A549 (cell line): ENCODE data around the gene PGC.

Experiments
- CEBPB ChIP-seq, 2 experiments: fragments of >200 bp in 1 of 2; sonication (Bioruptor Twin) in 1 of 2; formaldehyde crosslinking in 1 of 2; IDR thresholded peaks; 2 replicates each; pipeline ENCODE4 v1.6.1; 2012 to 2016
- CTCF ChIP-seq: fragments of >200 bp; sonication (Bioruptor Twin); formaldehyde crosslinking; IDR thresholded peaks from 3 replicates; pipeline ENCODE4 v1.5.1; 2016
- MAZ ChIP-seq: fragments of 150-350 bp; IDR thresholded peaks from 2 replicates; pipeline ENCODE4 v1.6.1; 2014; ENCODE audit warnings: antibody characterized with exemption, low read depth, low read length, borderline replicate concordance
- TF ChIP-seq, protein P1 (sequence below): fragments of 200-600 bp; sonication (generic); IDR thresholded peaks from 2 replicates; pipeline ENCODE4 v1.6.1; 2016; ENCODE audit warnings: antibody characterized with exemption, mild to moderate bottlenecking, moderate library complexity

- TF ChIP-seq CEBPB (IDR thresholded peaks at IDR 0.05) (no peak), CTCF (no peak), MAZ (no peak)
- TF ChIP-seq, protein P1, sequence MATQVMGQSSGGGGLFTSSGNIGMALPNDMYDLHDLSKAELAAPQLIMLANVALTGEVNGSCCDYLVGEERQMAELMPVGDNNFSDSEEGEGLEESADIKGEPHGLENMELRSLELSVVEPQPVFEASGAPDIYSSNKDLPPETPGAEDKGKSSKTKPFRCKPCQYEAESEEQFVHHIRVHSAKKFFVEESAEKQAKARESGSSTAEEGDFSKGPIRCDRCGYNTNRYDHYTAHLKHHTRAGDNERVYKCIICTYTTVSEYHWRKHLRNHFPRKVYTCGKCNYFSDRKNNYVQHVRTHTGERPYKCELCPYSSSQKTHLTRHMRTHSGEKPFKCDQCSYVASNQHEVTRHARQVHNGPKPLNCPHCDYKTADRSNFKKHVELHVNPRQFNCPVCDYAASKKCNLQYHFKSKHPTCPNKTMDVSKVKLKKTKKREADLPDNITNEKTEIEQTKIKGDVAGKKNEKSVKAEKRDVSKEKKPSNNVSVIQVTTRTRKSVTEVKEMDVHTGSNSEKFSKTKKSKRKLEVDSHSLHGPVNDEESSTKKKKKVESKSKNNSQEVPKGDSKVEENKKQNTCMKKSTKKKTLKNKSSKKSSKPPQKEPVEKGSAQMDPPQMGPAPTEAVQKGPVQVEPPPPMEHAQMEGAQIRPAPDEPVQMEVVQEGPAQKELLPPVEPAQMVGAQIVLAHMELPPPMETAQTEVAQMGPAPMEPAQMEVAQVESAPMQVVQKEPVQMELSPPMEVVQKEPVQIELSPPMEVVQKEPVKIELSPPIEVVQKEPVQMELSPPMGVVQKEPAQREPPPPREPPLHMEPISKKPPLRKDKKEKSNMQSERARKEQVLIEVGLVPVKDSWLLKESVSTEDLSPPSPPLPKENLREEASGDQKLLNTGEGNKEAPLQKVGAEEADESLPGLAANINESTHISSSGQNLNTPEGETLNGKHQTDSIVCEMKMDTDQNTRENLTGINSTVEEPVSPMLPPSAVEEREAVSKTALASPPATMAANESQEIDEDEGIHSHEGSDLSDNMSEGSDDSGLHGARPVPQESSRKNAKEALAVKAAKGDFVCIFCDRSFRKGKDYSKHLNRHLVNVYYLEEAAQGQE, result no peak
These were observed 11.4 kb upstream of the PGC start for GRCh38 chr6:41758641-41759035.
